ENCODE data around the gene F13B. TPM values are rescaled to one million over a fixed set of nuclear protein-coding genes. Genes with fewer than 3 reads are reported as not detected.

F13B gene
- not detected in 2 replicates for total RNA-seq

DNA sequence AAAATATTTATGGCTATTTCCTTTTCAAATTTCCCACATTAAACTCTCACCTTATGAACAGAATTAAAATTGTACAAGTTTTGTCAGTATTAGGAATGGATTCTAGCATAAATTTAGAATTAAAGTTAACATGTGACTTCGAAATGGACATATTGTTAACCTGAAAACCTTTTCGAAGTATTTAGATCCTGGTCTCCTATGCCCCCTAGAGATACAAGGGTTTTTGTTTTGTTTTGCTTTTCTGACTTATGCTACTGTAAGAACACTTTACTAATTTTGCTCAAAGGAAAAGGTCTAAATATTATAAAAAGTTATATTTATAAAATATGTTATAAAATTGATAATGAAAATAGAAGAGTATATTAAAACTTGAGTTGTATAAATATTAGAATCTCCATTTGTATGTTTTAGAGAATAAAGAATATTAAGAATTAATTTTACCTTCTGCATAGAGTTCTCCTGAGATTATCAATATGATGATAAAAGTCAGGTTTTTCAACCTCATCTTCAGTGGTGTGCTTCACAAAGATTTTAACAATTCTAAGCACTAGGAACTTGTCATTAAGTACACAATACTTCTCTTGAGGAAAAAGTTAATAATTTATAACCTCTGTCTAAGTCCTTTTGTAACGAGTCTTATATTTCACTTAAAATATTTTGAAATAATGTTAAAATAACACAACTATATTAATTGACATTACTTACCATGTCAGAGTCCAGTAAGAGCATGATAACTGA is at the start of gene F13B:
Gene F13B, minus strand, starts transcription at position 542 of the 738 bp plus-strand sequence. Its CDS starts 37 bp downstream, at position 505.

Other genes starting within 250 kb of the F13B start
- not detected in 2 replicates for gene CFHR1, start 247.5 kb downstream of the F13B start, total RNA-seq
- not detected in 2 replicates for gene CFHR4, start 179.2 kb downstream of the F13B start, total RNA-seq
- not detected in 2 replicates for gene CFHR2, start 123.5 kb downstream of the F13B start, total RNA-seq
- gene CFHR5, start 89.7 kb downstream of the F13B start, total RNA-seq: not detected in 2 replicates
- 5.4 and 6.7 TPM in 2 replicates for gene ASPM, start 79.4 kb upstream of the F13B start, total RNA-seq
- 8.0 and 11.9 TPM in 2 replicates for gene ZBTB41, start 134.0 kb upstream of the F13B start, total RNA-seq
- not detected in 2 replicates for gene CRB1, start 201.0 kb upstream of the F13B start, total RNA-seq